SK-N-SH (cell line): ENCODE results near the gene MN1.

ENCODE experiments used
- ELF1 ChIP-seq: IDR thresholded peaks from 2 replicates; pipeline ENCODE4 v1.4.0; 2012
- EP300 ChIP-seq, 2 experiments: IDR thresholded peaks; 2 replicates each; pipeline versions ENCODE4 v1.4.0 to v1.6.1; 2012; ENCODE audit warnings: borderline replicate concordance in 1 of 2, low read depth in 1 of 2, low read length in 1 of 2
- EZH2phosphoT487 ChIP-seq: fragments of 200-600 bp; sonication (generic); IDR thresholded peaks from 2 replicates; pipeline ENCODE4 v1.6.1; 2017; ENCODE audit warnings: low read depth, mixed run types, mild to moderate bottlenecking, antibody characterized with exemption, moderate library complexity, borderline replicate concordance
- FOSL2 ChIP-seq: IDR thresholded peaks from 2 replicates; pipeline ENCODE4 v1.4.0; 2012; ENCODE audit warnings: low read depth, mild to moderate bottlenecking, moderate library complexity, borderline replicate concordance
- GABPA ChIP-seq: IDR thresholded peaks from 2 replicates; pipeline ENCODE4 v1.4.0; 2012; ENCODE audit warnings: low read depth, mild to moderate bottlenecking
- RAD21 ChIP-seq: IDR thresholded peaks from 2 replicates; pipeline ENCODE4 v1.6.1; 2012; ENCODE audit warnings: mild to moderate bottlenecking, low read length
- RCOR1 ChIP-seq: fragments of 150-350 bp; IDR thresholded peaks from 2 replicates; pipeline ENCODE4 v1.6.1; 2017; ENCODE audit warnings: antibody characterized with exemption, low read length
- REST ChIP-seq: IDR thresholded peaks from 2 replicates; pipeline ENCODE4 v1.6.1; 2012; ENCODE audit warnings: mild to moderate bottlenecking, low read depth, low read length, moderate library complexity
- TAF1 ChIP-seq: IDR thresholded peaks from 2 replicates; pipeline ENCODE4 v1.6.1; 2012; ENCODE audit warnings: low read depth, mild to moderate bottlenecking, low read length, moderate library complexity, borderline replicate concordance
- TEAD4 ChIP-seq: IDR thresholded peaks from 2 replicates; pipeline ENCODE4 v1.4.0; 2012; ENCODE audit warnings: mild to moderate bottlenecking, borderline replicate concordance; ENCODE audit not compliant: insufficient read depth
- USF2 ChIP-seq: fragments of 150-350 bp; IDR thresholded peaks from 2 replicates; pipeline ENCODE4 v1.6.1; 2017; ENCODE audit warnings: antibody characterized with exemption, low read length, low read depth, borderline replicate concordance
- TF ChIP-seq, protein P1 (sequence below): fragments of 200-600 bp; sonication (generic); IDR thresholded peaks from 2 replicates; pipeline ENCODE4 v1.6.1; 2017; ENCODE audit warnings: antibody characterized with exemption, mild to moderate bottlenecking, moderate library complexity

GRCh38 chr22:27711012-27711411 lies 90.5 kb downstream of the MN1 start:
- TF ChIP-seq, protein P1, sequence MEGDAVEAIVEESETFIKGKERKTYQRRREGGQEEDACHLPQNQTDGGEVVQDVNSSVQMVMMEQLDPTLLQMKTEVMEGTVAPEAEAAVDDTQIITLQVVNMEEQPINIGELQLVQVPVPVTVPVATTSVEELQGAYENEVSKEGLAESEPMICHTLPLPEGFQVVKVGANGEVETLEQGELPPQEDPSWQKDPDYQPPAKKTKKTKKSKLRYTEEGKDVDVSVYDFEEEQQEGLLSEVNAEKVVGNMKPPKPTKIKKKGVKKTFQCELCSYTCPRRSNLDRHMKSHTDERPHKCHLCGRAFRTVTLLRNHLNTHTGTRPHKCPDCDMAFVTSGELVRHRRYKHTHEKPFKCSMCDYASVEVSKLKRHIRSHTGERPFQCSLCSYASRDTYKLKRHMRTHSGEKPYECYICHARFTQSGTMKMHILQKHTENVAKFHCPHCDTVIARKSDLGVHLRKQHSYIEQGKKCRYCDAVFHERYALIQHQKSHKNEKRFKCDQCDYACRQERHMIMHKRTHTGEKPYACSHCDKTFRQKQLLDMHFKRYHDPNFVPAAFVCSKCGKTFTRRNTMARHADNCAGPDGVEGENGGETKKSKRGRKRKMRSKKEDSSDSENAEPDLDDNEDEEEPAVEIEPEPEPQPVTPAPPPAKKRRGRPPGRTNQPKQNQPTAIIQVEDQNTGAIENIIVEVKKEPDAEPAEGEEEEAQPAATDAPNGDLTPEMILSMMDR: no peak
- no peak for TF ChIP-seq EZH2phosphoT487
- TF ChIP-seq REST: no peak
- TF ChIP-seq TEAD4: no peak
- TF ChIP-seq RAD21: no peak
- TF ChIP-seq RCOR1: no peak
- no peak for TF ChIP-seq USF2
- no peak for TF ChIP-seq EP300 (IDR thresholded peaks at IDR 0.05; ENCODE audit: borderline replicate concordance in 1 of 2, low read depth in 1 of 2, low read length in 1 of 2)
- no peak for TF ChIP-seq FOSL2
- TF ChIP-seq TAF1: no peak
- no peak for TF ChIP-seq GABPA
- TF ChIP-seq ELF1: no peak
